ENCODE measurements around the gene SLC10A7.

DNA sequence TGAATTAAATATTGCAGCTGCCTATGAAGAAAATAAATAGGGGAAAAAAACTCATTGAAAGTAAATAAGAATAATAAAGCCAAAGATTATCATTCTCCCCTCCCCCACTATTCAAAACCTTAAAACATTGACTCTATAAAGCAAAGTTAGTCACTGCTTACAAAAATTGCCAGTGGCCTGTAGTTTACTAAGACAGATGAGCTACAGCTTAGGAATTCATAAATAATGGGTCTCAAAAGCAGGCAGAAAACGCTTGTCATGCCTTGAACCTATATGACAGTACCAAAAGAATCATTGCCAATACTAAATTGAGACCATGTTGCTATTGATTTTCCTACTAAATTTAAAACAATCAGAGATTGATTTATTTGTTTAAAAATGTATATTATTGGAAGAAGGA, 78.9 kb downstream of the SLC10A7 start:
- TF ChIP-seq NFE2L2 (IDR thresholded peaks at IDR 0.05; ENCODE audit: low read depth, low read length): no peak
- TF ChIP-seq, protein P1, sequence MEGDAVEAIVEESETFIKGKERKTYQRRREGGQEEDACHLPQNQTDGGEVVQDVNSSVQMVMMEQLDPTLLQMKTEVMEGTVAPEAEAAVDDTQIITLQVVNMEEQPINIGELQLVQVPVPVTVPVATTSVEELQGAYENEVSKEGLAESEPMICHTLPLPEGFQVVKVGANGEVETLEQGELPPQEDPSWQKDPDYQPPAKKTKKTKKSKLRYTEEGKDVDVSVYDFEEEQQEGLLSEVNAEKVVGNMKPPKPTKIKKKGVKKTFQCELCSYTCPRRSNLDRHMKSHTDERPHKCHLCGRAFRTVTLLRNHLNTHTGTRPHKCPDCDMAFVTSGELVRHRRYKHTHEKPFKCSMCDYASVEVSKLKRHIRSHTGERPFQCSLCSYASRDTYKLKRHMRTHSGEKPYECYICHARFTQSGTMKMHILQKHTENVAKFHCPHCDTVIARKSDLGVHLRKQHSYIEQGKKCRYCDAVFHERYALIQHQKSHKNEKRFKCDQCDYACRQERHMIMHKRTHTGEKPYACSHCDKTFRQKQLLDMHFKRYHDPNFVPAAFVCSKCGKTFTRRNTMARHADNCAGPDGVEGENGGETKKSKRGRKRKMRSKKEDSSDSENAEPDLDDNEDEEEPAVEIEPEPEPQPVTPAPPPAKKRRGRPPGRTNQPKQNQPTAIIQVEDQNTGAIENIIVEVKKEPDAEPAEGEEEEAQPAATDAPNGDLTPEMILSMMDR (conservative IDR thresholded peaks at IDR 0.05; ENCODE audit: low read depth, low read length): no peak
- TF ChIP-seq MAZ (IDR thresholded peaks at IDR 0.05; ENCODE audit: borderline replicate concordance, low read depth, low read length): no peak
- no peak for TF ChIP-seq MAFK (IDR thresholded peaks at IDR 0.05; ENCODE audit: low read depth, low read length)
- no peak for TF ChIP-seq POLR2A (IDR thresholded peaks at IDR 0.05; ENCODE audit: low read depth, low read length)
- no peak for TF ChIP-seq FOS (IDR thresholded peaks at IDR 0.05; ENCODE audit: low read depth, low read length)
- TF ChIP-seq, protein P2, sequence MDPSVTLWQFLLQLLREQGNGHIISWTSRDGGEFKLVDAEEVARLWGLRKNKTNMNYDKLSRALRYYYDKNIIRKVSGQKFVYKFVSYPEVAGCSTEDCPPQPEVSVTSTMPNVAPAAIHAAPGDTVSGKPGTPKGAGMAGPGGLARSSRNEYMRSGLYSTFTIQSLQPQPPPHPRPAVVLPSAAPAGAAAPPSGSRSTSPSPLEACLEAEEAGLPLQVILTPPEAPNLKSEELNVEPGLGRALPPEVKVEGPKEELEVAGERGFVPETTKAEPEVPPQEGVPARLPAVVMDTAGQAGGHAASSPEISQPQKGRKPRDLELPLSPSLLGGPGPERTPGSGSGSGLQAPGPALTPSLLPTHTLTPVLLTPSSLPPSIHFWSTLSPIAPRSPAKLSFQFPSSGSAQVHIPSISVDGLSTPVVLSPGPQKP (IDR thresholded peaks at IDR 0.05; ENCODE audit: borderline replicate concordance, low read depth, low read length): no peak
- no peak for TF ChIP-seq RAD21 (IDR thresholded peaks at IDR 0.05; ENCODE audit: low read length)
- TF ChIP-seq RFX5 (IDR thresholded peaks at IDR 0.05; ENCODE audit: low read depth, low read length): no peak
- no peak for TF ChIP-seq SMC3 (IDR thresholded peaks at IDR 0.05; ENCODE audit: low read depth, low read length)
- TF ChIP-seq MXI1 (IDR thresholded peaks at IDR 0.05; ENCODE audit: borderline replicate concordance, low read depth, low read length): no peak
- TF ChIP-seq RCOR1 (IDR thresholded peaks at IDR 0.05; ENCODE audit: insufficient replicate concordance, low read length): no peak
- TF ChIP-seq BHLHE40 (IDR thresholded peaks at IDR 0.05; ENCODE audit: low read depth, low read length): no peak
